Adipose tissue (tissue), 3 donors: ENCODE data around the gene TBC1D22A. TPM values are rescaled to one million over a fixed set of nuclear protein-coding genes. Genes with fewer than 3 reads are reported as not detected.

Experiments used
- H3K27ac ChIP-seq: one replicate; pipeline ENCODE4 v1.5.1; 2013; ENCODE audit warnings: low read depth, low read length
- WGBS, 3 donors: extraction: QIAGEN DNeasy Blood & Tissue Kit; methylation state at CpG; one replicate each; pipeline ENCODE4 v1.1.7; 2013; 5-methylcytosine and 5-hydroxymethylcytosine counted together
- polyA plus RNA-seq, 3 donors: library from polyadenylated mRNA; stranded (reverse); fragments of 200-250 nt; gene quantifications; one replicate each; pipeline ENCODE4 v1.2.3, GENCODE V29; 2013
- donor health status: healthy with polysubstance abuse.
- donor health status: Bipolar disorder and iron deficiency.
- donor health status: healthy.

Gene TBC1D22A
- polyA plus RNA-seq, 3 donors = 13.3 to 16.7 (median 15.4) TPM

DNA sequence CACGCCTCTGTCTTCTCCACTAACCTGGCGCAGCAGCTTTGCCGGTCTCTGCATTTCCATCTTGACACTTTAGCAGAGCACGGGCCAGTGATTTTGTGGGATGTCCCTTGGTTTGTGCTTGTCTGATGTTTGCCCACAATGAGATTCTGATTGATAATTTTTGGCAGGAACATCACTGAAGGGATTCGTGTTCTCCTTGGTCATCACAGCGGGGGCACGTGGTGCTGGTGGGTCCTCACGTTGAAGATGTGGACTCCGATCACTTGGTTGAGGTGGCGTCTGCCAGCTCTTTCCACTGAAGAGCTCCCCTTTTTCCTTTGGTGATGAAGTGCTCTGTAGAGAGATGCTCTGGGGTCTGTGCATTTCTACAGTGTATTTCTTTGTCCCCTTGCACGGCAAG is 37.2 kb downstream of the TBC1D22A start:
- no peak overlapping the region for H3K27ac ChIP-seq

DNA sequence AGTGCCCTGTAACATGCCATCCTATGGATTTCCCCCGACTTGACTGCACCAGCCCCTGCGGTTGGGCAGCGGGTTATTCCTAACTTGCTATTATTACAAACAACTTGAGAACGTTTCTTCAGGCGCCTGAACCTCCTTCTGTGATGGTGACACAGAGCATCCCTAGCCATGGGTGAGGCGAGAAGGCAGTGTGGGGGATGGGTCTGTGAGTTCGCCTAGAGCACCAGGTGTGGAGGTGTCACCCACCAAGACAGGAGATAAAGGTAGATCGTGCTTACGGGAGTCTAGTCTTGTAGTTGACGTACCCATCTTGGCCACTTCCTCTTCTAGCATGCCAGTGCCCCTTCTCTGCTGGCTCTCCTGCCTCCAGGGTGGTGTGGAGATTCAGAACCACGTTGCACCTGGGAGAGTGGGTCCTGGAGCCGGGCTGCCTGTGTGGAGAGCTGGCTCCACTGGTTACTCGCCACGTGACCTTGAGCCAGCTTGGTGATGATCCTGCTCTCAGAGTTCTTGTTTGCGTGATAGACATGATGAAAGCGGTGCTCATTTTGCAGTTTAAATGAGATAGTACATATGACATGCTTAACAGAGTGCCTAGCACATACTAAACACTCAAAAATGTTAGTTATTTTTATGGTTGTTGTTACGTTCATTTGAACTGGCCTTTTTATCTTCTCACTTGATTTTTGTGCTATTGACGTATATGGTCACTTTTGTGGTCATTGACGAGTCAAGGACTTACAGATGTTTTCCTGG is 37.8 kb downstream of the TBC1D22A start:
- WGBS, 3 donors = 91 to 95% (median 94%) methylated on average over 19 of the region's 19 CpGs
- no peak overlapping the region for H3K27ac ChIP-seq

More for the DNA sequence above, 37.2 kb downstream of the TBC1D22A start:
- 86 to 88% (median 87%) methylated on average over 11 of the region's 11 CpGs for WGBS, 3 donors

DNA sequence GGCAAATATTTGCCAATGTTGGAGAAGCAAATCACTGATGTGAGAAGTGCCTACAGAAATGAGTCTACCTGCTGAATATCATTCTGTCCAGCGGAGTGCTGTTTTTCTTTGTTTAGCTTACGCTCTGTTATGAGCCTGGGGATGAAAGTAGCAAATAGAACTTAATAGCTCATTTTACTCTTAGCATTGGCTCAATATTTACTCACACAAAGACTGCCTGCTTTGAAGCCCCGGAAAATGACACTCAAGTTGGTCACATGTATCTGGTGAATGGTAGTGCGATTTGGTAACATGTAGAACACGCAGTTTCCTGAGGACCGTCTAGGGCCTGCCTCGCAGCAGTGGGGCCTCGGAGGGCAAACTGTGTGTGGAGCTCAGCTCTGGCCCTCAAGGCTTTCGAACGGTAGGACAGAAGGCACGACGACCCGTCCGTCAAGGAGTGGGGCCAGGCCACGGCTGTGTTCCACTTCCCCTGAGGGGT is 38.9 kb downstream of the TBC1D22A start:
- 90 to 91% (median 90%) methylated on average over 15 of the region's 15 CpGs for WGBS, 3 donors

DNA sequence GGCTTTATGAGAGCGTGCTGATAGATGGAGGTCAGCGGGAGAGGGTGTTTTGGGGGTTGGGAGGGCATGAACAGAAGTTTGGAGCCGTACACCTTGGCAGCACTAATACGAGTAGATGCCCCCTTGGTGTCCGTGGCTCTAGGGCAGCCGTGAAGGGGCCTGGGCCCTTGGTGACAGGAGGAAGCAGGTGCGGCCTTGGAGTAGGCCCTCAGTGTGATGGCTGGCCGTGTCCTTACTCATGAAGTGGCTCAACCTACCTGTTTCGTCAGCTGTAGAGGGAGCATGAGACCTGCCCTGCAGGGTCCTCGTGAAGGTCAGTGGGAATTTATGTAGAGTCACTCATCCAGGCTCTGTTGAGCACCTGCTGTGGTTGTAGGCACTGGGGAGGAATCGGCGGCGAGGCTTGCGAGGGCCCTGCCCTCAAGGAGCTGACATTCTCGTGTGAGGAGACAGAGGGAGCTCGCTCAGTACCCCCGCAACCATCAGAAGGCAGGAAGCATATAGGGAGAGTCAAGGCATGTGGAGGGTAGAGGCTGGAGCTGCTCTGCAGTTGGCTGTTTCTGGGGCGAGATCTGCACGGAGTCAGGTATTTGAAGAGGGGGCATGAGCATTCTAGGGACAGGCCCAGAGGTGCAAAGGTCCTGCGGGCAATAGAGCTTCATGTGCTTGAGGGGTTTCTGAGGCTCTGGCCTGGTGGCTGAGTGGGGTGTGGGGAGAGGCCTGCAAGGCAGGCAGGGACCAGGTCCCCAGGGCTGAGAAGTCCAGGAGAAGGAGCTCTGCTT is 39.6 kb downstream of the TBC1D22A start:
- no peak overlapping the region for H3K27ac ChIP-seq
- WGBS, 3 donors = 92 to 95% (median 94%) methylated on average over 20 of the region's 20 CpGs

More for the DNA sequence above, 38.9 kb downstream of the TBC1D22A start:
- no peak overlapping the region for H3K27ac ChIP-seq

DNA sequence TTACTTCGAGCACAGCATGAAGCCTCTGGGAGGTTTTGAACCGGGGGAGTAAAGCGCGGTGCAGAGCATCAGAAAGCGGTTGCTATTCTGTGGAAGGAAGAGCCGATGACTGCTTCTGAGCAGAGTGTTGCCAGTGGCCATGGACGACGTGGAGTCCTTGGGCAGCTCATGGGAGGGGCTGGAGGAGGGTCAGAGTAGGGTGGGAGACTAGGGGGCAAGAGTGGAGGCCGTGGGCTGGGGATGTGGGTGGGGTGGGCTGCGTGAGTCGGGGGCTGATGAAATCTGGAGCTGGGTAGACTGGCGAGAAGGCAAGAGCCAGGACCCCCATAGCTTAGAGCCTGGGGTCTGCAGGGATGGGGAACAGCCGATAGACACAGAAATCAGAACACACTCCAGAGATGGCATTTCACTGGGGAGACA is 40.2 kb downstream of the TBC1D22A start:
- WGBS, 3 donors = 87 to 90% (median 88%) methylated on average over 13 of the region's 13 CpGs
- no peak overlapping the region for H3K27ac ChIP-seq

DNA sequence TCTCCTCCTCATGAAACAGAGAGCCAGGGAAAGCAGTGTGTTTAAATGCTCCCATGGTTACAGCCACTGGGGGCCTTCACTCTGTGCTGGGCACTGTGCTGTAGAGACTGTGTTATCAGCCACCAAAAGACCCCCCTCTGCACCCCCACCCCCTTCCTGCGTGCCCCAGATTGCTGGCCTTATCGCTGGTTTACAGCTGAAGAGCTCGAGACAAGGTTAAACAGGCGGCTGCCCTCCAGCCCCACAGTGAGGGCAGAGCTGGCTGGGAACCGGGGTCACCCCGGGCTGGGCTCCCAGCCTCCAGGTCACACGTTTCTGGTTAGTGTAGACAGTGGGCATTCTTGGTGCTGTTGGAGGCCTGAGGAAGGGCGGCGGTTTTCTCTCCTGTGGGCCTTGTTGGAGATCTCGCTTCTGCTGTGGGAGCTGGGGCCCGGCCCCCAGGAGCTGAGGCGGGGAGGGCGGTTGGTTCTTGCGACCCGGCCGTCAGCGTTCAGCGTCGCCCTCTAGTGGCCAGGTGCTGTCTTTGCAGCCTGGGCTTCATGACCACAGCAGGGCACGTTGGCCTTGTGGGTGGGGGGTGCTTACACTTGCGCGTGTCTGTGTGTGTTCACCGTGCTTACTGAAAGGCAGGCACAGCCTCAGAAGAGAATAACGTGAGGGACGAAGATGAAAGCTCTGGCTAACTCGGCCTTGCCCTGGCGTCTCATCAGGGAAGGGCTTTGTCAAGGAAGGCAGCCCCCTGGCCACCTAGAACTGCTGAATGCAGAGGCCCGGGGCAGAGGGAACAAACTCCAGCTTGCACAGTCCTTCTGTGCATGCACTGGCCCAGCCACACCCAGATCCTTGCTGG is 40.8 kb downstream of the TBC1D22A start:
- 17 to 40% (median 32%) methylated on average over 28 of the region's 28 CpGs for WGBS, 3 donors
- H3K27ac ChIP-seq = no peak overlapping the region

DNA sequence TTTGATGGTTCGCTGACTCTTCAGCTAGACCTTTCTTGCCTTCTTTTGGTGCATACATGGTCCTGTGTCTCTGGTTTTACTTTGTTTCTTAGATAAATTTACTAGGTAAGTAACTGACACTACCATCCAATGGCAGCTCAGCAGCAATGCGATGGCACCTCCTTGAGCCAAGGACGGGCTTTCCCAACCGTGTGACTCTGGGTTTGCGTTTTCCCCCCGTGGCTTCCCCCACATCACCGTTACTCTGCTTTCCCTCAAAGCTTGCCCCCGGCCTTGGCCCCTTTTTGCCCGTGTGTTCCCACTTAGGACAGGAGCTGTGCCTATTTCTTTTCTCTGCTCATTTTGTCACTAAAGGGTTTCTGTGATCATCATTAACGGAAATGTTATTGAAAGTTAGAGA is 41.5 kb downstream of the TBC1D22A start:
- WGBS, 3 donors = 84 to 88% (median 86%) methylated on average over 10 of the region's 10 CpGs

DNA sequence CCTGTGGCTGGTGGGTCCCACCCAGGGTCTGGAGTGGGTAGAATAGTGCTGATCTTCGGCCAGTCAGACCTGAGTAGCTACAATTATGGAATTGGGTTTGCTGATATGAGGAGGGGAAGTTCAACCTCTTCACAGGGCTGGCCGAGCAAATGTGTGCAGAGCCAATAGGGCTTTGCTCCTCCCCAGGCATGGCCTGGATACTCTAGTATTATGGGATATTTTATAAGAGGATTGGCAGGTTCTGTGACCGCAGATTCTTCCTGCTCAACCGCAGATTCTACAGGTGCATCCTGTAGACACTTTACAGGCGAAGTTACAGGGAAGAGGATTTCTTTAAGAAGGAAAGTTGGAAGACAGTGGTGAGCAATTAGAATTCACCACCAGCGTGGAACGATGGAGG is 44.3 kb downstream of the TBC1D22A start:
- WGBS, 3 donors = 62 to 84% (median 68%) methylated on average over 7 of the region's 7 CpGs
- H3K27ac ChIP-seq = no peak overlapping the region

More for the DNA sequence above, 41.5 kb downstream of the TBC1D22A start:
- no peak overlapping the region for H3K27ac ChIP-seq

DNA sequence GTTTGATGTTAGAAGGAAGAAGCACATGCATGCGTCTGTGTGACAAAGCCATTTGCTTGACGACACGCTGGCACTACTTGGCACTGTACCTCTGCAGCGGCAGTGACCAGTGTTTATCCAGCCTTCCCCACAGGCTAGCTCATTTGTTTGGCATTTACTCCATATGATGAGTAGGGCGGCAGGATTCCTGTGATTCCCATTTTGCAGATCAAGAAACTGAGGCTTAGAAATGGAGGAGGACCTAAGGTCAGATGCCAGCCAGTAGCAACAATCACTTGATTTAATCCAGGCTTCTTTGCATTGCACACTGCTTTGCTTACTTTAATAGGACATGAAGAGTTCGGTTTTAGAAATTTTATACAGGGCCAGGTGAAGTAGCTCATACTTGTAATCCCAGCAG is 45.0 kb downstream of the TBC1D22A start:
- WGBS, 3 donors = 94 to 98% (median 97%) methylated on average over 6 of the region's 6 CpGs
- no peak overlapping the region for H3K27ac ChIP-seq

DNA sequence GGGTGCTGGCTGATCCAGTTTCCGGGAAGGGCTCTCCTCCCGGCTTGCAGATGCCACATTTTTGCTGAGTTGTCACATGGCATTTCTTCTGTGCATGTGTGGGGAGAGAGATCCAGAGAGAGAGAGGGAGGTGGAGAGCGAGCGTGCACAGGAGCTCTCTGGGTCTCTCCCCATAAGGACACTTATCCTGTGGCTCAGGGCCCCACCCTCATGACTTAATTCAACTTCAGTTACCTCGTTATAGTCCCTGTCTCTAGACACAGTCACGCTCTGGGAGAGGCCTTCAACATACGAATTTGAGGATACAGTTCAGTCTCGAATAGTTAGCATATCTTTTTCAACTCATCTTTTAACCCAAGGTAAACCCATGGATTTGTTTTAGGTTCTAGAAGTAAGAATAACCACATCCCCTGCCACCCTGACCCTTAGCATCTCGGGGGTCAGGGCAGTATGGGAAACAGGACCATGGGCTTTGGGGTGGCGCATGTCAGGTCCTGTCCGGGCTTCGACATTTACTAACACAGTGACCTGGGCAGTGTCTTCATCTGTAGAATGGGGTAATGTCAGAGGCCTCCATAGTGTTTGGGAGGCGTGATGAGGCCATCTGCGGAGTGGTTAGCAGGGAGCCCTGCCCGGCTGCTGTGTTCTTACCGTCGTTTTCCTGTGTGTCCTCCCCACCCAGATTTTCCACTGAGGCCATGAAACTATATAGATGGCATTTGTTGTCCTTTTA is 46.9 kb downstream of the TBC1D22A start:
- WGBS, 3 donors = 96 to 98% (median 97%) methylated on average over 17 of the region's 17 CpGs
- H3K27ac ChIP-seq = no peak overlapping the region

DNA sequence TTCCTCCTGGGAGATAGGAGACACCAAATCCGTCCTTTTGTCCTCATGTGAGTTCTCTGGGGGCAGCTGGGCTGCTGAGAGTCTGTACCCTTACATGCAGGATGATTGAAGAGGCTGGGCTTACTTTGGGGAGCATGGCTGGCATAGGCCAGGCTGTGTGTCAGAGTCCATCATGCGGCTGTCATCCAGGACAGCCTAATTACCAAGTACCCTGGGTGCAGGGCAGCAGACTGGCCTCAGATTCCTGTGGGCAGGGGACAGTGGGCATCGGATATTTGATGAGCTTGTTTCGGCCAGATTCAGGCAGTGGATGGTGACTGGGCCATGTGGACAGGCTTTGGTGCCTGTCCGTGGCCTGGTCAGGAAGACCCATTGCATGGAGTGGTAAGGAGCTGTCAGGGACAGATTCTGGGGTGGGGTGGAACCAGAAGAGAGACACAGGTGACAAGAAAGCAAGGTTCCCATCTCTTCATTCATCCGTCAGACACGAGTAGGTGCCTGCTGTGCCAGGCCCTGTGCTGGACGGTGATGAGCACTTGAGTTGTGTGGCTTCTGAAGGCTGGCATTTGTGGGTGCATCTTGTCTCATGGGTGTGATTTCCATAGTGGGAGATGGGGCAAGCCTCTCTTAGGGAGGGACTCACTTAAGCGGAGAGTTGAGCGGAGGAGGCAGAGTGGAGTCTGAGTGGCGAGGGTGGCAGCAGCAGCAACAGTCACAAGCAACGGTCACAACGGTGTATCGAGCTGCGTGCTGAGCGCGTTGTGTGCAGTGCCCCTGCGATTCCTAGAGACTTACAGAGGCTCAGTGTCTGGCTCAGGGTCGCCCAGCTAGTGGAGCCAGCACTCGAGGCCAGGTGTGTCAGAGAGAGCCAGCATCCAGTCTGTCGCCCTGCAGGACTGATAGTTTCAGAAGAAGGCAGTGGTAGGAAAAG is 48.7 kb downstream of the TBC1D22A start:
- WGBS, 3 donors = 93 to 96% (median 95%) methylated on average over 21 of the region's 21 CpGs
- no peak overlapping the region for H3K27ac ChIP-seq

DNA sequence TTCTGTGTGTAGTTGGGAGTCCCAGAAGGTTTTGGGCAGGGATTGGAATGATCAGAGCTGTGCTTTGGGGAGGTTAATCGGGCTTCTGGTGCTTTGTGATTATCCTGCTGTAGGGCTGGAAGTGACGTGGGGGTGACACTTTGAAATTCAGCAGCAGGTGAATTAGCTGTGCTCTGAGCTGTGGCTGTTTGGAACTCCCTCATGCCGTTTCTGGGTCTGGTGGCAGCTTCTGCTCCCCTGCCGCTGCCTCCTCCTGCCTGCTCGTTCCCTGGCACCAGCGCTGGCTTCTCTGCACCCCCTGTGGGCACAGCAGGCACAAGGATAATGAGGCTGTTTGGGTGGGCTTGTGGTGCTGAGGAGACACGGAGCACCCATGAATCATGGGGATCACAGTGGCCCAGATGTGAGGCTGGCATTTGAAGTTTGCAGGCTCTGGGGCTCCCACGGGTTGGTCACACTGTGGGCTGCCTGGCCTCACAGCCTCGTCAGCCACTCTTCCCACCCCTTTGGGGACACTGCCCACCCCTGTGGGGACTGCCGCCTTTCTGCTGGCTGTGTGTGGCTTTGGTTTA is 49.7 kb downstream of the TBC1D22A start:
- 89 to 93% (median 93%) methylated on average over 10 of the region's 10 CpGs for WGBS, 3 donors
- no peak overlapping the region for H3K27ac ChIP-seq

DNA sequence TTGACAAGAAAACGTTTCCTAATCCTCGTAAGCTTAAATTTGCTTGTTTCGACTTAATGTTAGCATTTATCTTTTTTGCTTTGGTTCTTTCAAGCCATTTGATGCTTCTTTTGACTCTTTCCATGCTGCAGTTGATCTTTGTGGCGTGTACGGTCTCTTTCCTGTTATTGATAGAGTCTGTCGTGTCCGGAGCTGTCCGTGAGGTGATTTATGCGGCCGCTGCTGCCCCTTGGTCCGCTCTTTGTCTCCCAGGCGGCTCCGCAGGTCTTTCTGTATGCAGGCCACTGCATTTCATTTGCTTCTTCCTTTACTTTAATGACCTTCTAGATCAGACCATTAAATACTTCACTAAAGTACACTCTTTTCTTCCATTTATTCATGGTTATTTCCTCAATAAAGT is 50.3 kb downstream of the TBC1D22A start:
- H3K27ac ChIP-seq = no peak overlapping the region
- WGBS, 3 donors = 89 to 90% (median 90%) methylated on average over 13 of the region's 13 CpGs

DNA sequence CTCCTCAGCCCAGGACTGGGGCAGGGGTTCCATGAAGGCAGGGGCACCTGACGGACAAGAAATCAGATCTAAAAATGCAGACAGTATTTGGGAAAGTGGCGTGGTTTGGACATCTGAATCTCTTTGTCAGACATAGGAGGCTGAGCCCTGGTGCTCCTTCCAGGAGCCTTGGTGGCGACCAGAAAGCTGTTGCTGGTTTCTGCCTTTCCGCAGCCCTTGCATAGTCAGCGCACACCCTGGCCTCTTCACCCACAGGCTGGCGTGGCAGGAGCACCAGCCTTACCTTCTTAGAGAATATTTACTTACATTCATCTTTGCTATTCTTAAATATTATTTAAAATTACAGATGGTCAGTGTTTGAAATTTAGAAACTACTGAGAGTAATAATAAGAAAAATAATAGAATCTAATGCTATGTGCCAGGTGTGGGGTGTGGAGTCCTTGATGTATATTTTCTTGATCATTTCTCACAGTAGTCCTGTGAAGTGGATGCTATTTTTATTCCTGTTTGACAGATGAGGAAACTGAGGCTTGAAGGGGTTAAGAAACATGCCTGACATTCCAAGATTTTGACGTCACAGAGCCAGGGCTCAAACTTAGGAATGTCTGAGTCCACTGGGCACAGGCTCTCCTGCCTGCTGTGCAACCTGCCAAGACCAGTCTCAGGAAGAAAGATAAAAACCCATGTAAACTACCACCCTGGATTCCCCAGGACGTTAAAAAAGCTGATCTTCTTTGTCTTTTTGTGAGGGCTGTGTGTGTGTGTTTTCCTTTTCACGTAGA is 51.6 kb downstream of the TBC1D22A start:
- 78 to 87% (median 81%) methylated on average over 9 of the region's 9 CpGs for WGBS, 3 donors
- H3K27ac ChIP-seq = no peak overlapping the region

DNA sequence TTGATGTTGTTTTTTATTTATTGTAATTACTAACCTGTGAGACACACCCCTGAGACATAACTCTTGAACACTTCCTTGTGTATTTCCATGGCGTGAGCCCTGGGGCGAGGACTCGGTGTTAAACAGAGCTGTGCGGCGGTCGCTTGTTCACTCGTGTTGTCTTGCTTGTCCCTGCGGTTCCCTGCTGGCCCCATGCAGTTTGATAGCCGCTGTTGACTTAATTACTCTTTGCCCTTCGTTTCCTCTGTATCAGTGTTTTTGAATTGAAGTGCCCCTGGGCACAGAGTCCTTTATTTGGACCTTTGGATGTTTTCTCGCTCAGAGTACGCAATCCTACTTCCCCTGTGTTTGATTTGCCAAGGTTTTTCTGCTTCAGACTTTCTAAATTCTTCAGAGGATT is 52.7 kb downstream of the TBC1D22A start:
- WGBS, 3 donors = 77 to 96% (median 89%) methylated on average over 12 of the region's 12 CpGs
- no peak overlapping the region for H3K27ac ChIP-seq

DNA sequence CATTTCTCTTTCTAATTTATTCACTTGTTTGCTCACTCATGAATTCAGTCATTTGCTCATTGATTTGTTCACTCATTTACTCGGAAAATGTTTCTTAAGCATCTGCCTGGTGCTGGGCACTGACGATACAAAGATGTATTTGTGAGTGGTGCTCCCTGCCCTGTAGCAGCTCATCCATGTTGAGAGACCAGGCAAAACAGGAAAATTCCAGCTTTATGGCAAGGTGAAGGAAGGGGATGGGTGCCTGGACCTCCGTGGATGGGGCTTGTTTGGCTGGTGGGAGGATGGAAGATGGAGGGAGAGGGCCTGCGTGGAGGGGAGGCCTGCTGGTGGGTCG is 53.1 kb downstream of the TBC1D22A start:
- 78 to 97% (median 96%) methylated on average over 5 of the region's 5 CpGs for WGBS, 3 donors
- H3K27ac ChIP-seq = no peak overlapping the region
